NCI-H1105 treated with DMSO at 0.1 percent for 48 hours (cell line): Measurements from ENCODE around the gene CCNY.
"Not testable (repeated sequence)": the region's sequence is repeated elsewhere in the genome, so short reads cannot be mapped to it uniquely, and the experiment has no call there.

Experiments used
- DNase-seq: peaks from one replicate; lab custom pipeline; 2025; lab: John Stamatoyannopoulos, UW

Gene CCNY

GRCh38 chr10:35406003-35406630 lies 69.8 kb downstream of the CCNY start:
- not testable (repeated sequence) for DNase-seq

GRCh38 chr10:35407696-35408095 lies 71.4 kb downstream of the CCNY start:
- DNase-seq, result not testable (repeated sequence)

- DNase-seq, result peak; percentile 18
Observed at GRCh38 chr10:35409094-35409582, 72.8 kb downstream of the CCNY start.

GRCh38 chr10:35409808-35410207 lies 73.5 kb downstream of the CCNY start:
- no peak for DNase-seq

GRCh38 chr10:35412003-35412723 lies 75.9 kb downstream of the CCNY start:
- no peak for DNase-seq

- DNase-seq, result no peak
Observed at GRCh38 chr10:35412900-35413491, 76.7 kb downstream of the CCNY start.

- DNase-seq, result no peak
Observed at GRCh38 chr10:35413985-35414861, 77.9 kb downstream of the CCNY start.

GRCh38 chr10:35415505-35415904 lies 79.2 kb downstream of the CCNY start:
- no peak for DNase-seq

GRCh38 chr10:35416619-35417312 lies 80.5 kb downstream of the CCNY start:
- DNase-seq, result peak; percentile 42

- no peak for DNase-seq
Observed at GRCh38 chr10:35417313-35417625, 81.0 kb downstream of the CCNY start.

- no peak for DNase-seq
Observed at GRCh38 chr10:35417795-35418194, 81.5 kb downstream of the CCNY start.

- not testable (repeated sequence) for DNase-seq
Observed at GRCh38 chr10:35418580-35418979, 82.3 kb downstream of the CCNY start.

- no peak for DNase-seq
Observed at GRCh38 chr10:35420044-35420443, 83.7 kb downstream of the CCNY start.

GRCh38 chr10:35420827-35421552 lies 84.7 kb downstream of the CCNY start:
- no peak for DNase-seq

GRCh38 chr10:35421553-35422178 lies 85.4 kb downstream of the CCNY start:
- DNase-seq, result no peak

GRCh38 chr10:35422228-35422627 lies 85.9 kb downstream of the CCNY start:
- DNase-seq, result no peak

- no peak for DNase-seq
Observed at GRCh38 chr10:35423505-35424306, 87.4 kb downstream of the CCNY start.

GRCh38 chr10:35424680-35425285 lies 88.5 kb downstream of the CCNY start:
- no peak for DNase-seq

- DNase-seq, result no peak
Observed at GRCh38 chr10:35425595-35425994, 89.3 kb downstream of the CCNY start.
